Activated CD4-positive, alpha-beta T cell treated with anti-CD3 and anti-CD28 coated beads, Interleukin-2, amount 10 ng/mL, durations not matched to agents 24 days and 14 days (primary cell): ENCODE measurements around the gene TBX21. TPM values are rescaled to one million over a fixed set of nuclear protein-coding genes. Genes with fewer than 3 reads are reported as not detected.
"Not testable (repeated sequence)": the region's sequence is repeated elsewhere in the genome, so short reads cannot be mapped to it uniquely, and the experiment has no call there.

ENCODE experiments used
- DNase-seq: peaks from one replicate; pipeline ENCODE4 v3.0.0; 2022
- H3K27ac Mint-ChIP-seq: one replicate; pipeline ENCODE4 v1.8.0; 2022; ENCODE audit warnings: mild to moderate bottlenecking, mixed read lengths
- H3K27me3 Mint-ChIP-seq: one replicate; pipeline ENCODE4 v1.8.0; 2022; ENCODE audit warnings: mixed read lengths
- H3K36me3 Mint-ChIP-seq: one replicate; pipeline ENCODE4 v1.8.0; 2022; ENCODE audit warnings: low read depth, mild to moderate bottlenecking, mixed read lengths
- H3K4me1 Mint-ChIP-seq: one replicate; pipeline ENCODE4 v1.8.0; 2021; ENCODE audit warnings: mixed read lengths
- H3K4me3 Mint-ChIP-seq: one replicate; pipeline ENCODE4 v1.8.0; 2022; ENCODE audit warnings: mild to moderate bottlenecking, moderate library complexity, mixed read lengths
- H3K9me3 Mint-ChIP-seq: one replicate; pipeline ENCODE4 v1.8.0; 2021; ENCODE audit warnings: mixed read lengths
- intact Hi-C: fragments of 100-400 bp; cut with micrococcal nuclease; formaldehyde crosslinking; loops from one replicate; pipeline ENCODE4 v1.15.1; 2023
- total RNA-seq: library from RNA; stranded (reverse); gene quantifications from 2 replicates; pipeline ENCODE4 v1.2.3, GENCODE V29; 2022

Gene TBX21
- total RNA-seq, 1 donor from 2014 or later: 66.4 TPM

DNA sequence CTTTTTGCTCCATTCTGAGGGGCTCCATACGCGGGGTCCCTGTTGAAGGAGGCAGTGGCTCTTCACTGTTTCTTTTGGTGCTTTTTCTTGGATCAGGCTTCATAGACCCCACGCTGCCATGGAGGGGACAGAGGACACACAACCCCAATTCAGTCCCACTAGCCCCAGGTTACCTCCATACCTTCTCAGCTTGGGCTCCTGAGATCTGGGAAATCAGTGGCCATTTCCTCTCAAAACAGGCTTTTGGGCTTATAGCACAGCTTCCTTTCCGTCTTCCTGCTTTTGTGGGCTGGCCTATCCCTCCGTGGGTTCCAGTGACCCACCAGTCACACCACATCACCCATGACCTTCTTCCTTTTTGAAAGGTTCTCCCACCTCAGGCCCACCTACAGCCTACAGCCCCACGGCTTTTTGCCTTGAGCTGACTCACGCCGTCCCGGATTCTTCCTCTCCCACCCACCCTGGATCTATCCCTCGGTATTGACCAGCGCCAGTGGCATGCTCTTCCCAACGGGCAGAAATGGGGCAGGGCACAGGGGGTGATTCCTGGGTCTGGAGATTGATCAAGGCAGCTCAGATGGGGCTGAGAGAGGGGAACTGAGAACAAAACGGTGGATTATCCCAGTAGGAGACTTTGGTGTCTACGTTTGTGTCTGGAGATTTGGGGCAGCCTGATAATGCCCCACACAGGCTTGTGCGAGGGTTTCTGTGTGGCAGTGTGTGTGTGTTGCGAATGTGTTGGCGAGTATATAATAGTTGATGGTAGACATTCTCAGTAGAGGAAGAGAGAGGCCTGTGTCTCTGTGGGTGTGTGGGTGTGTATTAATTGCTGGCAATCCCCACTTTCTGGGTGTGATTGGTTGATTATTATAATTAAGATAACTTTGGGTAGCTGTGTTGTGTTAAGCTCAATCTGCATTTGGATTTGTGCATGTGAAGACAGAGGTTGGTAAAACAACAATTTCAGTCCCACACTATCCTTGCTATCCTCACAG is 3.8 kb downstream of the TBX21 start:
- H3K9me3 Mint-ChIP-seq: no peaks in the 10 kb centered on the region
- peak overlapping the region; percentile 94 for H3K4me3 Mint-ChIP-seq
- peak overlapping the region; percentile 72 for H3K27ac Mint-ChIP-seq
- H3K4me1 Mint-ChIP-seq: peaks cover 60% of the 10 kb centered on the region
- no peaks in the 10 kb centered on the region for H3K27me3 Mint-ChIP-seq
- intact Hi-C loops: loop anchor here (5.0 kb wide), 1 partner anchor 56 kb away; no protein-coding TSS in a partner anchor
- peaks cover 51% of the 10 kb centered on the region for H3K36me3 Mint-ChIP-seq
- peak; percentile 55 for DNase-seq

DNA sequence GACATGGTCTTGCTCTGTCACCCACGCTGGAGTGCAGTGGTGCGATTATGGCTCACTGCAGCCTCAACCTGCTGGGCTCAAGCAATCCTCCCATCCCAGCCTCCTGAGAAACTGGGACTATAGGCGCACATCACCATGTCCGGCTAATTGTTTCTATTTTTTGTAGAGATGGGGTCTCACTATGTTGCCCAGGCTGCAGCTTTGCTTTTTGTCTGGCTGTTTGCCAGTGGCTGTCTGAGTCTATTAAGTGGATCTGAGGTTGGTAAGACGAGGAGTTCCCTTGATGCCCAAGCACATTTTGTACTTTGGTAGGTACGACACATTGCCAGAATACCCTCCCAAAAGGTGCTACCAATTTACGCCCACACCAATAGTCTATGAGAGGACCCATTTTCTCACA is 5.1 kb downstream of the TBX21 start:
- no peak for DNase-seq
- peaks cover 56% of the 10 kb centered on the region for H3K36me3 Mint-ChIP-seq
- no peak overlapping the region for H3K4me3 Mint-ChIP-seq
- intact Hi-C loops: loop anchor here (5.0 kb wide), 1 partner anchor 54 kb away; no protein-coding TSS in a partner anchor
- H3K9me3 Mint-ChIP-seq: no peaks in the 10 kb centered on the region
- peaks cover 55% of the 10 kb centered on the region for H3K4me1 Mint-ChIP-seq
- no peaks in the 10 kb centered on the region for H3K27me3 Mint-ChIP-seq
- no peak overlapping the region for H3K27ac Mint-ChIP-seq

DNA sequence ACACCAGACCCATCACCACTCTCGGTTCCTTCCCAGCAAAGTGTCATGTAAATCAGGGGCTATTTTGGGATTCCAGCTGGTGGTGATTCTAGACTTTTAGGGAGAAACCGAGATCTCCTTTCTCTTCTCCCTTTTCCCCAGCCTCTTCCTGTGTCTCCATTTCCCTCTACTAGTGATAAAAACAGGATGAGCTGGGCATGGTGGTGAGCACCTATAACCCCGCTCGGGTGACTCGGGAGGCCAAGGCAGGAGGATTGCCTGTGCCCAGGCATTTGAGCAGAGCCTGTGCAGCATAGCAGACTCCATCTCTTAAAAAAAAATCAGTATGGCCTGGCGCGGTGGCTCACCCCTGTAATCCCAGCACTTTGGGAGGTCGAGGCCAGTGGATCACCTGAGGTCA is 6.1 kb downstream of the TBX21 start:
- no peaks in the 10 kb centered on the region for H3K27me3 Mint-ChIP-seq
- H3K4me1 Mint-ChIP-seq: peaks cover 55% of the 10 kb centered on the region
- H3K9me3 Mint-ChIP-seq: no peaks in the 10 kb centered on the region
- intact Hi-C loops: loop anchor here (5.0 kb wide), 1 partner anchor 53 kb away; no protein-coding TSS in a partner anchor
- peak; percentile 52 for DNase-seq
- H3K4me3 Mint-ChIP-seq: no peak overlapping the region
- peaks cover 57% of the 10 kb centered on the region for H3K36me3 Mint-ChIP-seq
- peak overlapping the region; percentile 7 for H3K27ac Mint-ChIP-seq

DNA sequence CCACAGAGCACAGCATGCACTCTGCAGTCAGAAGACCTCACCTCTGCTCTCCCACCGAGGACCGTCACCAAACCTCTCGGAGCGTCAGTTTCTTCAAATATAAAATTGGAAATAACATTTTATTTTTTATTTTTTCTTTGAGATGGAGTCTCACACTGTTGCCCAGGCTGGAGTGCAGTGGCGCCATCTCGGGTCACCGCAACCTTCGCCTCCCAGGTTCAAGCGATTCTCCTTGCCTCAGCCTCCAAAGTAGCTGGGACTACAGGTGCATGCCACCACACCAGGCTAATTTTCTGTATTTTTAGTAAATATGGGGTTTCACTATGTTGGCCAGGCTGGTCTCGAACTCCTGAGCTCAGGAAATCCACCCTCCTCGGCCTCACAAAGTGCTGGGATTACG is 6.9 kb downstream of the TBX21 start:
- not testable (repeated sequence) for DNase-seq, H3K27ac Mint-ChIP-seq, H3K9me3 Mint-ChIP-seq, H3K27me3 Mint-ChIP-seq, H3K4me3 Mint-ChIP-seq
- Mint-ChIP-seq H3K4me1 (peaks cover 54% of the 10 kb centered on the region), H3K36me3 (peaks cover 56% of the 10 kb centered on the region)
- intact Hi-C loops: loop anchor here (5.0 kb wide), 1 partner anchor 52 kb away; no protein-coding TSS in a partner anchor

DNA sequence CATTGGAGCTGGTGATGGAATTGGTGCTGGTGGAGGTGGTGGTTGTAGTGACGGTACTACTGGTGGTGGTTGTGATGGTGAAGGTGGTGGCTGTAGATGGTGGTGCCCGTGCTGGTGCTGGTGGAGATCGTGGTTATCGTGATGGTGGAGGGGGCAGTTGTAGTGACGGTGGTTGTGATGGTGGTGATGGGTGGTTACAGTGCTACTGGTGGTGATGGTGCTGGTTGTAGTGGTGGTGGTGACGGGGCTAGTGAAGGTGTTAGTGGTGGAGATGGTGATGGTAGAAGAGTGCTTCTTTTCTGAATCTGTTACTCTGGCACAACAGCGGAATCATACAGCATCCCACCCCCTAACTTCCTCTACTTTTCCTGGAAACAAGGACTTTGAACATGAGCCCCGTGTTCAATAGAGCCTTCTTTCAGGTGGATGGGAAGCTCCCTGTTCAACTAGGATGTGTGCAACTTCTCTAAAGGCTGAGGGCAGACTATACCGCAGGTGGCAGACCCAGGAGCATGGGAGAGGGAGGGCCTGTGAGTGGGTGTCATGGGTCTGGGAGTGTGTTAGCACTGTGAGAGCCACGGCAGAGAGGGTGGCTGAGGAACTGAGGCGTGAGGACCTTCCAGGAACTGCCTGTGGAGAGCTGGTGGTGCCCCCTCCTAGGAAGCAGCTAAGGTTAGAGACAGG is 8.2 kb downstream of the TBX21 start:
- H3K4me1 Mint-ChIP-seq: peaks cover 44% of the 10 kb centered on the region

DNA sequence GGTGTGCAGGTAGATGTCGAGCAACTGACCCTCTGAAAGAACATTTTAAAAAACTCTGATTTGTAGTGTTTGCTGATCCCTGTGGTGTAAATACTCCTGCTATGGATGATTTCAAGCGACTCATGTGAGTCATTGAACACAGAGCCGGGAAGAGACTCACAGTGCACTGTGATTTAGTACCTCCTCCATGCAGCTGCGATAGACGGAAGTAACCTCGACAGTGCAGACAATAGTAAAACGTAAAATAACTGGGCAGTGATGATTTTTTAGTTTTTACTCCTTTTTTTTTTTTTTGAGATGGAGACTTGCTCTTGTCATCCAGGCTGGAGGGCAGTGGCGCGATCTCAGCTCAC is 8.7 kb downstream of the TBX21 start:
- H3K4me1 Mint-ChIP-seq: peaks cover 39% of the 10 kb centered on the region
- H3K9me3 Mint-ChIP-seq: no peaks in the 10 kb centered on the region
- peak overlapping the region; percentile 29 for H3K4me3 Mint-ChIP-seq
- H3K27ac Mint-ChIP-seq: peak overlapping the region; percentile 17
- no peak for DNase-seq
- peaks cover 53% of the 10 kb centered on the region for H3K36me3 Mint-ChIP-seq
- H3K27me3 Mint-ChIP-seq: no peaks in the 10 kb centered on the region
- intact Hi-C loops: loop anchor here (1.0 kb wide), 1 partner anchor 42 kb away; no protein-coding TSS in a partner anchor

More for the DNA sequence above, 8.2 kb downstream of the TBX21 start:
- H3K27ac Mint-ChIP-seq: peak overlapping the region; percentile 17
- H3K4me3 Mint-ChIP-seq: peak overlapping the region; percentile 29
- peaks cover 56% of the 10 kb centered on the region for H3K36me3 Mint-ChIP-seq
- H3K27me3 Mint-ChIP-seq: no peaks in the 10 kb centered on the region
- no peaks in the 10 kb centered on the region for H3K9me3 Mint-ChIP-seq
- peak; percentile 56 for DNase-seq
- intact Hi-C loops: no loop called here

DNA sequence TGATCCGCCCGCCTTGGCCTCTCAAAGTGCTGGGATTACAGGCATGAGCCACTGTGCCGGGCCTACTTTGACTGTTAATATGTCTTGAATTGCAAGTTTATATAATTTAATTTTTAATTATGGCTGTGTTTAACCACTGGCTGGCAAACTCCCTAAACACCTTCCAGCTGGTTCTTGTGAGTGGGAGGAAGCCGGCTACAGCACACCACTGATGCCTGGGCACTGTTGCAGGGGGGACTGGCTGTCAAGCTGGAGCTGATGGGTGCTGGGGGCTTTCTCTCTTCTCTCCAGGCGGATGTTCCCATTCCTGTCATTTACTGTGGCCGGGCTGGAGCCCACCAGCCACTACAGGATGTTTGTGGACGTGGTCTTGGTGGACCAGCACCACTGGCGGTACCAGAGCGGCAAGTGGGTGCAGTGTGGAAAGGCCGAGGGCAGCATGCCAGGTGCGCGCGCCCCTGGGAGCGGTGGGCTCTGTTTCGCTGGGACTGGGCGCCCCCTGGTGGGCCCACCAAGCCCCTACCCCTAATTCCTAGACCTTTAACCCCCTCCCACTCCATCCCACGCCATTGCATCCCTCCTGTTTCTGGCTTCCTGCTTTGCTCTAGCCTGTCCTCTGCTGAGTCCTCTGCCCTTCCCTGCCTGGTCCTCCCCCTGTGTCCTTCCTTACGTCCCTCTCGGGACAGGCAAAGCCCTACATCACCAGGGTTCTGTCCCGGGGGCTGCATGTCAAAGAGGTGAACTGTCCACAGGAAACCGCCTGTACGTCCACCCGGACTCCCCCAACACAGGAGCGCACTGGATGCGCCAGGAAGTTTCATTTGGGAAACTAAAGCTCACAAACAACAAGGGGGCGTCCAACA is 9.5 kb downstream of the TBX21 start:
- intact Hi-C loops: loop anchor here (1.0 kb wide), 1 partner anchor 43 kb away; no protein-coding TSS in a partner anchor
- Mint-ChIP-seq H3K4me1 (peaks cover 33% of the 10 kb centered on the region), H3K27ac (no peak overlapping the region), H3K27me3 (no peaks in the 10 kb centered on the region), H3K9me3 (no peaks in the 10 kb centered on the region), H3K4me3 (no peak overlapping the region), H3K36me3 (peaks cover 52% of the 10 kb centered on the region)
- peak; percentile 81 for DNase-seq

DNA sequence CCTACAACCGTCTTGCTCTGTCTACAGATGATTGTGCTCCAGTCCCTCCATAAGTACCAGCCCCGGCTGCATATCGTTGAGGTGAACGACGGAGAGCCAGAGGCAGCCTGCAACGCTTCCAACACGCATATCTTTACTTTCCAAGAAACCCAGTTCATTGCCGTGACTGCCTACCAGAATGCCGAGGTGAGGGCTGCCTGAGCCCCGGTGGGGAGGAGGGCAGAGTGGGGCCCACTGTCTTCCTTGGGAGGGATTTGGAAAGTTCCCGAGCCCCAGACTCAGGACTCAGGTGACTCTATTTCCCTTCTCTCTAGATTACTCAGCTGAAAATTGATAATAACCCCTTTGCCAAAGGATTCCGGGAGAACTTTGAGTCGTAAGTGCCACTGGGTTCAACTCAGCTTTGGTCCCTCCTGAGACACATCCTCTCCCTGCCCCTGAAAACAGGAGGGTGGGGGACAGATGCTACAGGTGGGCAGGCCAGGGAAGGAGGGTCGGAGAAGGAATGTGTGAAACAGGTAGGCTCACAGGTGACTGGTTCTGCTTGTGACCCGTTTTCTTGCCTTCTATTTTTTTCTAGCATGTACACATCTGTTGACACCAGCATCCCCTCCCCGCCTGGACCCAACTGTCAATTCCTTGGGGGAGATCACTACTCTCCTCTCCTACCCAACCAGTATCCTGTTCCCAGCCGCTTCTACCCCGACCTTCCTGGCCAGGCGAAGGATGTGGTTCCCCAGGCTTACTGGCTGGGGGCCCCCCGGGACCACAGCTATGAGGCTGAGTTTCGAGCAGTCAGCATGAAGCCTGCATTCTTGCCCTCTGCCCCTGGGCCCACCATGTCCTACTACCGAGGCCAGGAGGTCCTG is 11.4 kb downstream of the TBX21 start:
- Mint-ChIP-seq H3K4me3 (no peak overlapping the region), H3K36me3 (peaks cover 50% of the 10 kb centered on the region), H3K27me3 (no peaks in the 10 kb centered on the region), H3K9me3 (no peaks in the 10 kb centered on the region), H3K27ac (peak overlapping the region; percentile 17), H3K4me1 (peaks cover 27% of the 10 kb centered on the region)
- DNase-seq: peak; percentile 53
- intact Hi-C loops: no loop called here

DNA sequence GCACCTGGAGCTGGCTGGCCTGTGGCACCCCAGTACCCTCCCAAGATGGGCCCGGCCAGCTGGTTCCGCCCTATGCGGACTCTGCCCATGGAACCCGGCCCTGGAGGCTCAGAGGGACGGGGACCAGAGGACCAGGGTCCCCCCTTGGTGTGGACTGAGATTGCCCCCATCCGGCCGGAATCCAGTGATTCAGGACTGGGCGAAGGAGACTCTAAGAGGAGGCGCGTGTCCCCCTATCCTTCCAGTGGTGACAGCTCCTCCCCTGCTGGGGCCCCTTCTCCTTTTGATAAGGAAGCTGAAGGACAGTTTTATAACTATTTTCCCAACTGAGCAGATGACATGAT is 12.0 kb downstream of the TBX21 start:
- Mint-ChIP-seq H3K27me3 (no peaks in the 10 kb centered on the region), H3K9me3 (no peaks in the 10 kb centered on the region), H3K36me3 (peaks cover 50% of the 10 kb centered on the region), H3K4me3 (no peak overlapping the region), H3K27ac (no peak overlapping the region), H3K4me1 (peaks cover 27% of the 10 kb centered on the region)
- intact Hi-C loops: no loop called here
- DNase-seq: no peak

DNA sequence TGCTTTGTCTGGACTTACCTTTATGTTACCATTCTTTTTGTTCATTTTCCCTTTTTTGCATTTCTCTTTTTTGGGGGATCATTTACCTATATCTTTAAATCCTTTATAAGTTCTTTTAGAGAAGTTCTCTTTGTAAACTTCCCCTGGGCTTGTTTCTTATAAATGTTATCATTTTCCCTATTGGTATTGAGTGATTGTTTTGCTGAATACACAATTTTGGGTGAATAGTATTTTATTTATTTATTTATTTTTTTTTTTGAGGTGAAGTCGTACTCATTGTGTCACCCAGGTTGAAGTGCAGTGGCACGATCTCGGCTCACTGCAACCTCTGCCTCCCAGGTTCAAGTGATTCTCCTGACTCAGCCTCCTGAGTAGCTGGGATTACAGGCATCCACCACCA is 18.4 kb downstream of the TBX21 start:
- H3K9me3 Mint-ChIP-seq: no peaks in the 10 kb centered on the region
- no peaks in the 10 kb centered on the region for H3K27me3 Mint-ChIP-seq
- DNase-seq: no peak
- intact Hi-C loops: no loop called here
- H3K27ac Mint-ChIP-seq: no peak overlapping the region
- no peak overlapping the region for H3K4me3 Mint-ChIP-seq
- peaks cover 16% of the 10 kb centered on the region for H3K36me3 Mint-ChIP-seq
- H3K4me1 Mint-ChIP-seq: no peaks in the 10 kb centered on the region

DNA sequence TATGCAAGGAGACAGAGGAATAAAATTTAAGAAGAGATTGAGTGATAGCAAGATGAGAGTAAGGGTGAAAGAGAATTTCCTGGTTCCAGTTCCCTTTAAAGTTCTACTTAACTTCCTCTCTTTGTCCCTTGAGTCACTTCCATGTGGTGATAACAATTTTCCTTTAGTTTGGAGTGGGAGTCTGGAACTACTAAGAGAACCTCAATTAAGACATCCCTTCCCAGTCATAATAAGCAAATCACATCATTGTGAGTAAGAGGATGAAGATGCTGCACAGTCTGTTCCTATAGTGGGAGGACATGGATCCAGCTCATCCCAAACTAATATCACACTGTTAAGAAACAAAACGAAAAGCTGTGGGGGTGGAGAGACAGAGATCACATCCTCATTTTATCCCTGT is 24.4 kb downstream of the TBX21 start:
- Mint-ChIP-seq H3K27me3 (peaks cover 29% of the 10 kb centered on the region), H3K4me3 (no peak overlapping the region), H3K36me3 (peaks cover 2% of the 10 kb centered on the region), H3K4me1 (no peaks in the 10 kb centered on the region), H3K9me3 (peaks cover 7% of the 10 kb centered on the region), H3K27ac (no peak overlapping the region)
- intact Hi-C loops: no loop called here
- DNase-seq: no peak

DNA sequence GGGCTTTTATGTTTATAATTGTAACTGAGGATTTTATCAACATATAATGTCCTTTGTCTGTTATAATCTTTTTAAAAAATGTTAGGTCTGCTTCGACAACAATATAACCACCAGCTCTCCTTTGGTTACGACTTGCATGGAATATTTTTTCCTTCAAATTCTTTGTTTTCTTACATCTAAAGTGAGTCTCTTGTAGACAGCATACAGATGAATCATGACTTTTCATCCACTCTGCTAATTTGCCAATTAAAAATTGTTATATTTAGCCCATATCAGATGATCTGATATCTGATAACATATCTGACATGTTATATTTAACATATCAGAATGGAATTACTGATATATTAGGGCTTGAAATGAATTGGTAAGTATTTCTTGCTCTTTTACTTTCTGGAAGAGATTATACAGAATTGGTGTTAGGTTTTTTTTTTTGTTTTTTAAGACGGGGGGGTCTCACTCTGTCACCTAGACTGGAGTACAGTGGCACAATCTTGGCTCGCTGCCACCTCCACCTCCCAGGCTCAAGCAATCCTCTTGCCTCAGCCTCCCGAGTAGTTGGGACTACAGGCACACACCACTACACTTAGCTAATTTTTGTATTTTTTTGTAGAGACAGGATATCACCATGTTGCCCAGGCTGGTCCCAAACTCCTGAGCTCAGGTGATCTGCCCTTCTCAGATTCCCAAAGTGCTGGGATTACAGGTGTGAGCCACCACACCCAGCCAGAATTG is 27.5 kb downstream of the TBX21 start:
- Mint-ChIP-seq H3K27ac (no peak overlapping the region), H3K4me1 (peaks cover 4% of the 10 kb centered on the region), H3K36me3 (peaks cover 2% of the 10 kb centered on the region), H3K9me3 (peaks cover 7% of the 10 kb centered on the region), H3K4me3 (no peak overlapping the region), H3K27me3 (peaks cover 32% of the 10 kb centered on the region)
- intact Hi-C loops: no loop called here
- DNase-seq: no peak
